HepG2 (cell line): ENCODE measurements around the gene NEU1. TPM values are rescaled to one million over a fixed set of nuclear protein-coding genes. Genes with fewer than 3 reads are reported as not detected.

Experiments
- ARID5B ChIP-seq: IDR thresholded peaks from 2 replicates; pipeline ENCODE4 v1.4.0; 2020; ENCODE audit warnings: mild to moderate bottlenecking, missing genetic modification reagents
- GTF3A ChIP-seq: sonication (generic); formaldehyde crosslinking; conservative IDR thresholded peaks from 2 replicates; pipeline ENCODE4 v1.4.0; 2020; ENCODE audit warnings: mild to moderate bottlenecking, missing genetic modification reagents
- HNF1A ChIP-seq, 2 experiments: sonication (generic) in 1 of 2; formaldehyde crosslinking in 1 of 2; IDR thresholded peaks; 2 replicates each; pipeline versions ENCODE4 v1.4.0 to v1.6.1; 2016 to 2020; ENCODE audit warnings: borderline replicate concordance in 1 of 2, low read depth in 1 of 2, mild to moderate bottlenecking in 1 of 2, missing genetic modification reagents in 1 of 2
- IRF2 ChIP-seq: IDR thresholded peaks from 2 replicates; pipeline ENCODE4 v1.6.1; 2018; ENCODE audit warnings: missing genetic modification reagents, missing compliant biosample characterization
- KAT8 ChIP-seq: IDR thresholded peaks from 2 replicates; pipeline ENCODE4 v1.6.1; 2016; ENCODE audit warnings: missing genetic modification reagents, missing compliant biosample characterization
- KDM4B ChIP-seq: sonication (generic); formaldehyde crosslinking; IDR thresholded peaks from 2 replicates; pipeline ENCODE4 v1.4.0; 2020; ENCODE audit warnings: missing genetic modification reagents
- KMT2A ChIP-seq: sonication (generic); formaldehyde crosslinking; IDR thresholded peaks from 2 replicates; pipeline ENCODE4 v1.4.0; 2020; ENCODE audit warnings: missing genetic modification reagents
- MXD4 ChIP-seq: IDR thresholded peaks from 2 replicates; pipeline ENCODE4 v1.6.1; 2016; ENCODE audit warnings: mild to moderate bottlenecking, missing biosample characterization, missing genetic modification reagents
- NR2F1 ChIP-seq, 2 experiments: fragments of 450-650 bp in 1 of 2; formaldehyde crosslinking in 1 of 2; IDR thresholded peaks; 2 replicates each; pipeline versions ENCODE4 v1.5.0 to v1.6.1; 2016 to 2020; ENCODE audit warnings: mild to moderate bottlenecking in 1 of 2, missing compliant biosample characterization in 1 of 2, missing genetic modification reagents in 1 of 2, moderate library complexity in 1 of 2
- POLR2AphosphoS5 ChIP-seq: IDR thresholded peaks from 2 replicates; pipeline ENCODE4 v1.6.1; 2012; ENCODE audit warnings: low read depth, low read length
- SIX4 ChIP-seq: sonication (generic); formaldehyde crosslinking; IDR thresholded peaks from 2 replicates; pipeline ENCODE4 v1.4.0; 2020; ENCODE audit warnings: missing genetic modification reagents
- TAF1 ChIP-seq: sonication (generic); formaldehyde crosslinking; IDR thresholded peaks from 2 replicates; pipeline ENCODE4 v1.4.0; 2020; ENCODE audit warnings: missing genetic modification reagents
- polyA plus RNA-seq, 8 experiments: library from polyadenylated mRNA; depleted of rRNA in 3 of 8; stranded (reverse) in 7 of 8; unstranded in 1 of 8; fragments of >200 nt; fragmentation: Illumina TruSeq in 4 of 8; extraction: Trizol in 4 of 8; gene quantifications; 2 replicates each; pipeline versions ENCODE4 v1.2.1 to v1.2.3, GENCODE V29; 2011 to 2016; ENCODE audit warnings: low read depth in 4 of 8, missing spikeins in 1 of 8, mixed read lengths in 1 of 8; ENCODE audit not compliant: insufficient read depth in 1 of 8
- total RNA-seq, 5 experiments: library from RNA; depleted of rRNA; stranded (reverse); fragments of >200 nt; fragmentation: Illumina TruSeq; extraction: Trizol; gene quantifications; 2 replicates each; pipeline ENCODE4 v1.2.3, GENCODE V29; 2016; ENCODE audit warnings: low read depth in 1 of 5
- TF ChIP-seq, protein P1 (sequence below), 2 experiments: sonication (generic) in 1 of 2; formaldehyde crosslinking in 1 of 2; IDR thresholded peaks; 2 replicates each; pipeline versions ENCODE4 v1.4.0 to v1.6.1; 2018 to 2020; ENCODE audit warnings: missing genetic modification reagents in 2 of 2, borderline replicate concordance in 1 of 2, low read depth in 1 of 2, mild to moderate bottlenecking in 1 of 2, missing biosample characterization in 1 of 2
- TF ChIP-seq, protein P2 (sequence below): IDR thresholded peaks from 2 replicates; pipeline ENCODE4 v1.6.1; 2016; ENCODE audit warnings: mild to moderate bottlenecking

NEU1 gene
- total and polyA plus RNA-seq, 2 of the 13 experiments (the other 11 are each of a cell fraction or from before 2014, with no cell fraction given): 215 to 297 TPM

DNA sequence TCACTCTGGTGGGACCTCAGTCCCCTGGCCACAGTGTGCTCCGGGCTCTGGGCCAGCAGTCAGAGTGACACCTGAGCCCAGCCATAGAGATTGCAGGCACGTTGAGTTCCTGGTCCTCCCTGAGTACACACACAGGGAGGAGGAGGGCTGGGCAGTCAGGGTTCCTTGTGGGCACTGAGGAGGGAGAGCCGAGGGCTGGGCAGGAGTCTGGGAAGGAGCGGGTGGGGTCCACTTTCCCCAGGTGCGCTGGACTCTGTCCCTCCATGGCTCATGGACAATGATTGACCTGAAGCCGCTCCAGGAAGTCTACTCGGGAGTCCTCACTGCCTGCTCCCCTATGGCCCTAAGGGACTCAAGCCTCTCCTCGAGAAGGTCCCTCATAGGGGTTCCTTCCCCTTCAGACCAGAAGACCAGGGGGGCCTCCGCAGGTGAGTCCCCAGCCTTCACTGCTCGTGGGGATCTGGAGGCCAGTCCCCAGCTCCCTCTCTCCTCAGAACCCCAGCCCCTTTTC, 15.1 kb upstream of the NEU1 start (continued):
- TF ChIP-seq, protein P1, sequence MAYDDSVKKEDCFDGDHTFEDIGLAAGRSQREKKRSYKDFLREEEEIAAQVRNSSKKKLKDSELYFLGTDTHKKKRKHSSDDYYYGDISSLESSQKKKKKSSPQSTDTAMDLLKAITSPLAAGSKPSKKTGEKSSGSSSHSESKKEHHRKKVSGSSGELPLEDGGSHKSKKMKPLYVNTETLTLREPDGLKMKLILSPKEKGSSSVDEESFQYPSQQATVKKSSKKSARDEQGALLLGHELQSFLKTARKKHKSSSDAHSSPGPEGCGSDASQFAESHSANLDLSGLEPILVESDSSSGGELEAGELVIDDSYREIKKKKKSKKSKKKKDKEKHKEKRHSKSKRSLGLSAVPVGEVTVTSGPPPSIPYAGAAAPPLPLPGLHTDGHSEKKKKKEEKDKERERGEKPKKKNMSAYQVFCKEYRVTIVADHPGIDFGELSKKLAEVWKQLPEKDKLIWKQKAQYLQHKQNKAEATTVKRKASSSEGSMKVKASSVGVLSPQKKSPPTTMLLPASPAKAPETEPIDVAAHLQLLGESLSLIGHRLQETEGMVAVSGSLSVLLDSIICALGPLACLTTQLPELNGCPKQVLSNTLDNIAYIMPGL (CRISPR knock-in tag; IDR thresholded peaks at IDR 0.05; ENCODE audit: borderline replicate concordance in 1 of 2, low read depth in 1 of 2): peak; percentile 45 to 65; a peak in 2 of 4 replicates
- 0 out of 2 replicates have a peak, but pooled peaks have one; percentile 26 for TF ChIP-seq KDM4B (CRISPR knock-in tag)
- peak; percentile 19; the same call in 1 of the 2 replicates for TF ChIP-seq IRF2 (CRISPR knock-in tag)
- peak; percentile 43; the same call in 1 of the 2 replicates for TF ChIP-seq TAF1 (CRISPR knock-in tag)
- TF ChIP-seq POLR2AphosphoS5: peak; percentile 50
- no peak for TF ChIP-seq HNF1A (IDR thresholded peaks at IDR 0.05; ENCODE audit: low read depth)
- TF ChIP-seq HNF1A (CRISPR knock-in tag; IDR thresholded peaks at IDR 0.05; ENCODE audit: borderline replicate concordance): peak; percentile 55; the same call in 1 of the 2 replicates
- TF ChIP-seq KMT2A (CRISPR knock-in tag): peak; percentile 15; the same call in 1 of the 2 replicates
- TF ChIP-seq GTF3A: no peak
- TF ChIP-seq NR2F1 (CRISPR knock-in tag; IDR thresholded peaks at IDR 0.05): peak in 1 of 2 experiments; percentile 28; a peak in 1 of 4 replicates
- TF ChIP-seq, protein P2, sequence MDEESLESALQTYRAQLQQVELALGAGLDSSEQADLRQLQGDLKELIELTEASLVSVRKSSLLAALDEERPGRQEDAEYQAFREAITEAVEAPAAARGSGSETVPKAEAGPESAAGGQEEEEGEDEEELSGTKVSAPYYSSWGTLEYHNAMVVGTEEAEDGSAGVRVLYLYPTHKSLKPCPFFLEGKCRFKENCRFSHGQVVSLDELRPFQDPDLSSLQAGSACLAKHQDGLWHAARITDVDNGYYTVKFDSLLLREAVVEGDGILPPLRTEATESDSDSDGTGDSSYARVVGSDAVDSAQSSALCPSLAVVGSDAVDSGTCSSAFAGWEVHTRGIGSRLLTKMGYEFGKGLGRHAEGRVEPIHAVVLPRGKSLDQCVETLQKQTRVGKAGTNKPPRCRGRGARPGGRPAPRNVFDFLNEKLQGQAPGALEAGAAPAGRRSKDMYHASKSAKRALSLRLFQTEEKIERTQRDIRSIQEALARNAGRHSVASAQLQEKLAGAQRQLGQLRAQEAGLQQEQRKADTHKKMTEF (CRISPR knock-in tag): 0 out of 2 replicates have a peak, but pooled peaks have one; percentile 42
- TF ChIP-seq KAT8 (CRISPR knock-in tag): 0 out of 2 replicates have a peak, but pooled peaks have one; percentile 41
- TF ChIP-seq MXD4 (CRISPR knock-in tag): peak; percentile 71
- peak; percentile 78; the same call in 1 of the 2 replicates for TF ChIP-seq SIX4 (CRISPR knock-in tag)
- TF ChIP-seq ARID5B (CRISPR knock-in tag): 0 out of 2 replicates have a peak, but pooled peaks have one; percentile 35
